Measurements from ENCODE around the gene CCND1.

- TF ChIP-seq CTCF (IDR thresholded peaks at IDR 0.05): no peak
- no peak for TF ChIP-seq POLR2A (IDR thresholded peaks at IDR 0.05)
Measured at GRCh38 chr11:69634590-69634989, 6.4 kb upstream of the CCND1 start.

Measured in heart left ventricle (tissue), 13 donors.